HG02938 (cell line): ENCODE measurements around the gene SDF4.
"Not testable (repeated sequence)": the region's sequence is repeated elsewhere in the genome, so short reads cannot be mapped to it uniquely, and the experiment has no call there.

Experiments
- ATAC-seq: cut with Tn5 transposase; IDR thresholded peaks from one replicate; pipeline ENCODE4 v1.9.1; 2021; ENCODE audit warnings: mild to moderate bottlenecking, moderate library complexity; ENCODE audit not compliant: unreplicated experiment

The SDF4 gene

GRCh38 chr1:1259951-1260600 lies 28.3 kb upstream of the SDF4 start:
- no peak for ATAC-seq

DNA sequence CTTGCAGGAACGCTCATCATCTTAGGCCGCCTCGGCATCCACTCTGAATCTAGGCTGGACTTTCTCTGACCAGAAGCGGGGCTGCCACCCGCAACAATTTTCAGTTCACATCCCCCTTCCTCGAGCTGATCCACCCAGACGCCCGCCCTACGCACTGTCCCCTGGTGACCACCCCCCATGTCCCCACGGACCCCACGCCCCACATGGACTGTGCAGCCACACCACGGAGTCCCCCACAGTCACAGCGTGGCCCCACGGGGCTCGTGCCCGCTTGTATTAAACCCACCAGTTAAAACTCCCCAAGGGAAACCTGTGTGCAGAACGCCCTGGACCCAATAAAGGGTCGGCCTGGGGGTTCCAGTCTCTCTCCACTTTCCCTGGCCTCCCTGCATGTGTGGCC lies 27.7 kb upstream of the SDF4 start:
- no peak for ATAC-seq

GRCh38 chr1:1259119-1259488 lies 27.3 kb upstream of the SDF4 start:
- no peak for ATAC-seq

DNA sequence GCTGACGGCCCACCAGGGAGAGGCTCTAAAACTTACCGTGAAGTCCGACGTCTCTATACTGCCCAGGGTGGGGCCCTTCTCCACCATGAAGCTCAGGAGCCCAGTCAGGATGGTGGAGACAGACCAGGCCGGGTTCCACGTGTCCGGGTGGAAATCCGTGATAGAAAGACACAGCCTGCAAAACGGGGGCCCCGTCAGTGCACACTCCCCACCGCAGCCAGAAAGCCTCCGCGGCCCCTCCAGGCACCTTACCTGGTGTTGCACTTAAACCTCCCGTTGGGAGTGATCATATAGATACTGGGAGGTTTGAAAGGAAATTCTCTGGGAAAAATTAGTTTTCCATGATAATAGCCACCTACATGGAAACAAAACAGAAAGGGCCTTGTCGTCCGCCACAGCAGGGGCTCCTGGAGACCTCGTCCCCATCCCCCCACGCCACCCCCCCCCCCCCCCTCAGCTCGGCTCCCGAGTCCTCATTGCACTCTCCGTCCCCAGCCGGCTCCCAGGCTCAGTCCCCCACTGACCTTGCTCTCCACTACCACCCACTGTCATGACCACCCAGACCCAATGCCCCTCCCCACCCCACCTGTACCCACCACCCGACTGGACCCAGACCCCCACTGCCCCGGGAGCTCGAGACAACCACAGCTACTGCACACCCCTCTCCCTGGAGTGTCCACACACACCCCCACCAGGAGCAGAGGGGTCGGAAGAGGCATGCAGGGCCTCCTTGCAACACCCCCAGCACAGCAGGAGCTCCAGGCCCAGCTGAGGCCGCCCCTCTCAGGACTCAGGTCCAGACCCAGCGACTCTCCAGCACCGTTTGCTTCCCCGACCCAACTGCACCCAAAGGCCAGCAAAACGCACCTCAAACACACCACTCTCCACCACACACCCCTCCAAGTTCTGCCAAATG lies 25.4 kb upstream of the SDF4 start:
- no peak for ATAC-seq

DNA sequence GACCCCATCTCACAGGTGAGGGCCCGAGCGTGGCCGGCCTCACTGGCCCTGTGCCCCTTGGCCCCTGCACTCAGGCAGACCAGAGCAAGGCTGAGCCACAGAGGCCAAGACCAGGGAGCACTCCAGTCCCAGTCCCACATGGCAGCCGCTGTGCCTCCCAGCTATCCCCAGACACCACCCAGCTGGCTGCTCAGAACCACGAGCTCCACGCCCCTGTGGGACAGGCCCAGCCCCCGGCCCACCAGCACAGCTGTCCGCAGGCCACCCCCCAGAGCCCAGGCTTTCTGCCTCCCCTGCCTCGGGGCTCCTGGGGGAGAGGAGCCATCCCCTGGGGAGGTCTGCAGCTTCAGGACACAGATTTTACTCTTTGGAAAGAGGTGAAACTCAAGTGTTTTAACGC lies 23.8 kb upstream of the SDF4 start:
- no peak for ATAC-seq

GRCh38 chr1:1255078-1255477 lies 23.3 kb upstream of the SDF4 start:
- ATAC-seq: no peak

DNA sequence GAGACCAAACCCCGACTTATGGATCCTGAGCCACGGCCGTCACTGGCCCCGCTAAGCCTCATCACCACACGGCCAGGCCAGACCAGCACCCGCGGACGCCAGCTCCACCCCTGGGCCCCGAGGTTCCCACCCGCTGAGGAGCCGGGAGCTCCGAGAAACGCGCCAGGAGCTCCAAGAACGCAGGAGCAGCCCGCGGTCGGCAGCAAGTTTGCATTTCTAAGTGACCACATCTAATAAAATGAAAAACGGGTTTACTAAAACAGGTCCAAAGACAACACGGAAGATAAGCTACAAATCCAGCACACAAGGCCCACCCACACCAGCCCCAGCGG lies 22.8 kb upstream of the SDF4 start:
- ATAC-seq: no peak

DNA sequence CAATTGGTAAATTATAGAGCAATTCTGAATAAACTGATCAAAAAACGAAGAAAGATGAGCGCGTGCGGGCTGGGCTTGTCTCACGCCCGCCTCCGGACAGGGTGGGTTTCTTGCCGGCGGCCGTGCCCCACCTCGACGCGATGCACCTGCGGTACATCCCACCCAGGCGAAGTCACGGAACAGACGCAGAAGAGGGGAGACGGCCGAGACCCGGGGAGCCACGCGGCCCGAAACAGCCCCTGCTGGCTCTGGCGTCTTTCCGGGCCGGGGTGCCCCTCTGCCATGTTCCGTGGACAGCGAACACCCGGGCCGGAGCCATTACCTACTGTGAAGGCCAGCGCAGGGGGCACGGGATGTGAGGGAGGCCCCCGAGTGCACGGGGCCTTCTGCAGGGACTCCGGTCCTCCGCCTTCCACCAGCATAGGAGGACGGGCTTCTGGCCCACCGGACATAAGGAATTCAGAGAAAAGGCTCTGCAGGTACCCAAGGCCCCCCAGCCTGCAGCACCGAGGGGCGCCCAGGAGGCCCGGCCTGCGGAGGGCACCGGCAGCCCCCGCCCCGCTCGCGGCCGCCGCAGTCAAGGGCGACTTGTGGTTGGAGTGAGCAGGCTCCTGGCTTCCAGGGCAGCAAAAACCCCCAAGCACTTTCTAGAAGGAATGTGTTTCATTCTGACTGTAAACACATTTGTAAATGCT lies 22.3 kb upstream of the SDF4 start:
- no peak for ATAC-seq

- no peak for ATAC-seq
Measured at GRCh38 chr1:1253314-1253713, 21.5 kb upstream of the SDF4 start.

GRCh38 chr1:1250786-1251284 lies 19.0 kb upstream of the SDF4 start:
- no peak for ATAC-seq

- ATAC-seq: not testable (repeated sequence)
Measured at GRCh38 chr1:1248009-1248913, 16.5 kb upstream of the SDF4 start.

- no peak for ATAC-seq
Measured at GRCh38 chr1:1247341-1247913, 15.6 kb upstream of the SDF4 start.

- ATAC-seq: no peak
Measured at GRCh38 chr1:1246577-1247340, 15.0 kb upstream of the SDF4 start, which contains the start of gene C1QTNF12. TSS of gene C1QTNF12 (minus strand) at chr1:1246722. CDS start at chr1:1246690, 32 bp downstream.

GRCh38 chr1:1245817-1246576 lies 14.2 kb upstream of the SDF4 start:
- no peak for ATAC-seq

DNA sequence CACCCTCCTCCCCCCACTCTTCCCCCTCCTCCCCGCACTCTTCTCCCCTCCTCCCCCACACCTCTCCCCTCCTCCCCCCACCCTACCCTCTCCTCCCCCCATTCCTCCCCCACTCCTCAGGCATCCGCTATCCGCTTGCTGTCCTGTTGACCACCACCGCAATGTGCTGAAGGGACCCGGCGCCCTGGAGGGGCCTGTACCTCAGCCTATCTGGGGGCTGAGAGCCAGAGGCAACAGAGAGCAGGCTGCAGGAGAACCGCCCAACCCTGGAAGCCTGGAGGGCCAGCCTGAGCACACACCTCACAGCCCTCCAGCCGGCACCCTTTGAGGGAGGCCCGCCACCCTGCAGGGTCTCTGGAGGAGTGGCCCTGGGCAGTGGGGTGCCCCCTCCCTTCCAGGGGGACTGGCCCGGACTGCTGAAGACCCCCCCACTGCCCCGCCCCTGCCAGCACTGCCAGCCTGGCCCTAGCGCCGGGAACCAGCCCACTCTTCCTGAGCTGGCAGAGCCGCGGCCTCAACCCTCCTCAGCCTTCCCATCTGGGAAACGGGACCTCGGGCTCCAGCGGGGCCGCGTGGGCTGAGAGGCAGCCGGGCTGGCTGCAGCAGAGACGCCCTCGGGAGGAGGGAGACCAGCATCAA lies 13.5 kb upstream of the SDF4 start:
- ATAC-seq: no peak

- no peak for ATAC-seq
Measured at GRCh38 chr1:1244192-1244811, 12.5 kb upstream of the SDF4 start.

DNA sequence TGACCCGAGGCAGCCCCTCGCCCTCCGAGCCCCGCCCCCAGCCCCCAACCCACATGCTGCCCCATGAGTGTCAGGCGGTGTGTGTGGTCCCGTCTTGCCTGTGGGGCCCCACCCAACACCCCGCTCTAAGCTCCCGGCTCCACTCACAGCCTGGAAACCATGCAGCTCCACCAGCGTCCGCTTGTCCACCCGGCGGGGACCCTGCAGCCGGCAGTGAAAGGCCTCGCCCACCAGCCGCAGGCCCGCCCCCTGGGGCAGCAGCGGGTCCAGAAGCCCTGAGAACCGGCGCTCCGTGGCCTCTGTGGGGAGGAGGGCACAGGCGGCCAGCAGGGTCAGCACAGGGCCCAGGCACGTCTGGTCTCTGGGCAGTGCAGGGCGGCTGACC lies 12.0 kb upstream of the SDF4 start:
- no peak for ATAC-seq

GRCh38 chr1:1243266-1243660 lies 11.5 kb upstream of the SDF4 start:
- no peak for ATAC-seq
